ENCODE data around the gene NPEPL1. TPM values are rescaled to one million over a fixed set of nuclear protein-coding genes. Genes with fewer than 3 reads are reported as not detected.

NPEPL1 gene
- total RNA-seq, 1 experiment from 2014 or later: 31.1 TPM

GRCh38 chr20:58715391-58715800, 22.8 kb downstream of the NPEPL1 start:
- no peaks in the 10 kb centered on the region for H3K9me3 ChIP-seq (ENCODE audit: control insufficient read depth, low read depth, low read length)
- H3K23me2 ChIP-seq (ENCODE audit: insufficient read length, low read depth, low read length, poor library complexity, severe bottlenecking): no peaks in the 10 kb centered on the region
- H2AFZ ChIP-seq (ENCODE audit: low read length): no peak overlapping the region
- no peak overlapping the region for H3T11ph ChIP-seq (ENCODE audit: low read length)
- no peak overlapping the region for H3K14ac ChIP-seq (ENCODE audit: insufficient read depth, low read length)
- no peaks in the 10 kb centered on the region for H3K79me1 ChIP-seq (ENCODE audit: insufficient read depth, low read depth, low read length, poor library complexity, severe bottlenecking)
- H3K9ac ChIP-seq (ENCODE audit: extremely low read depth, insufficient read length, low read length): no peak overlapping the region
- H4K91ac ChIP-seq (ENCODE audit: insufficient read length, low read depth, low read length): no peak overlapping the region
- H3K27ac ChIP-seq (ENCODE audit: insufficient read length, low read depth, low read length): no peak overlapping the region
- no peak overlapping the region for H4K8ac ChIP-seq (replicated peaks; ENCODE audit: insufficient read length, low read depth, low read length)
- H2BK12ac ChIP-seq (ENCODE audit: insufficient read length, low read depth, low read length): no peak overlapping the region
- no peak overlapping the region for H3K4ac ChIP-seq (ENCODE audit: low read depth, low read length)
- H3K18ac ChIP-seq (ENCODE audit: insufficient read length, low read depth, low read length): no peak overlapping the region
- peak overlapping the region in 1 of 2 experiments; percentile 52; a peak in 2 of 5 replicates for H3K4me3 Mint-ChIP-seq
- H2BK15ac ChIP-seq (ENCODE audit: low read depth, low read length): no peak overlapping the region
- H2AK5ac ChIP-seq (ENCODE audit: insufficient read length, low read length): no peak overlapping the region
- peak overlapping the region; percentile 56 to 88 (median 79); a peak in 3 of 7 replicates for H3K27ac Mint-ChIP-seq
- H2BK120ac ChIP-seq (ENCODE audit: low read depth, low read length, poor library complexity, severe bottlenecking): no peak overlapping the region
- no peaks in the 10 kb centered on the region for H4K20me1 ChIP-seq (ENCODE audit: control insufficient read depth, insufficient read depth, insufficient read length)
- WGBS (ENCODE audit: extremely low coverage, insufficient read length, low lambda C conversion rate): no CpG with 5 or more reads among the region's 11 CpGs
- no peaks in the 10 kb centered on the region for H3K9me3 Mint-ChIP-seq
- H3K56ac ChIP-seq (ENCODE audit: insufficient read length, low read depth, low read length): no peak overlapping the region
- no peak overlapping the region for H3K23ac ChIP-seq (ENCODE audit: insufficient read length, low read depth, low read length)
- H3K79me2 ChIP-seq (ENCODE audit: insufficient read depth, low read length): no peaks in the 10 kb centered on the region
- peaks cover 1% of the 10 kb centered on the region; the same call in 1 of the 2 replicates for H3K27me3 Mint-ChIP-seq (ENCODE audit: low read depth)
- H3K27me3 ChIP-seq (ENCODE audit: insufficient read depth, low read length): no peaks in the 10 kb centered on the region
- no peak for TF ChIP-seq CTCF (conservative IDR thresholded peaks at IDR 0.05)
- peak; percentile 24 for DNase-seq
- no peaks in the 10 kb centered on the region for H3K4me1 ChIP-seq (ENCODE audit: insufficient read depth, low read length)
- no peak overlapping the region for H3K4me2 ChIP-seq (ENCODE audit: insufficient read depth, insufficient read length, low read length)
- H2BK5ac ChIP-seq (ENCODE audit: insufficient read length, low read length): no peak overlapping the region
- H4K5ac ChIP-seq (ENCODE audit: insufficient read length, low read depth, low read length): no peak overlapping the region
- no peaks in the 10 kb centered on the region for H3K36me3 Mint-ChIP-seq (ENCODE audit: insufficient read depth in 1 of 3, low read depth in 3 of 3)
- H3K4me1 Mint-ChIP-seq: peaks cover 0 to 13% of the 10 kb centered on the region in 2 experiments; a peak in 1 of 4 replicates
- H2BK20ac ChIP-seq (ENCODE audit: low read depth, low read length, poor library complexity, severe bottlenecking): no peak overlapping the region

All from H9 (cell line).